ENCODE data around the gene CAPN11. TPM values are rescaled to one million over a fixed set of nuclear protein-coding genes. Genes with fewer than 3 reads are reported as not detected.

Gene CAPN11
- total RNA-seq, 4 donors from 2014 or later = 0.22 to 1.7 TPM; not detected in 2

DNA sequence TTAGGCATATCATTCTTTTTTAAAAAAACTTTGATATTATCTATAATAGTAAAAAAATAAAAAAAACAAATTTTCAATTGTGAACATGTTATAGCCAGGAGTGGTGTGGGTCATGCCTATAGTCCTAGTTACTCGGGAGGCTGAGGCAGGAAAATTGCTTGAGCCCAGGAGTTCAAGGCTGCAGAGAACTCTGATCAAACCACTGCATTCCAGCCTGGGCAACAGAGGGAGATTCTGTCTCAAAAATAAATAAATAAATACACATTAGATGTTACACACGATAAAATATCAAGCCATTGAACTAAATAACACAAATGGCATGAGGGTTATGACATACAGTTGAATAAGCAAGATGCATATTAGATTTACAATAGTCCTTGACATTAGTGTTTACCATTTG is 30.2 kb downstream of the CAPN11 start:
- Histone ChIP-seq H3K27me3 (no peaks in the 10 kb centered on the region), H3K27ac (no peak overlapping the region), H3K9me3 (no peaks in the 10 kb centered on the region), H3K36me3 (no peaks in the 10 kb centered on the region), H3K4me1 (no peaks in the 10 kb centered on the region), H3K4me3 (replicated peaks in 1 of 3) (no peak overlapping the region)
- no peak for TF ChIP-seq POLR2A (IDR thresholded peaks at IDR 0.05)
- TF ChIP-seq, protein P1, sequence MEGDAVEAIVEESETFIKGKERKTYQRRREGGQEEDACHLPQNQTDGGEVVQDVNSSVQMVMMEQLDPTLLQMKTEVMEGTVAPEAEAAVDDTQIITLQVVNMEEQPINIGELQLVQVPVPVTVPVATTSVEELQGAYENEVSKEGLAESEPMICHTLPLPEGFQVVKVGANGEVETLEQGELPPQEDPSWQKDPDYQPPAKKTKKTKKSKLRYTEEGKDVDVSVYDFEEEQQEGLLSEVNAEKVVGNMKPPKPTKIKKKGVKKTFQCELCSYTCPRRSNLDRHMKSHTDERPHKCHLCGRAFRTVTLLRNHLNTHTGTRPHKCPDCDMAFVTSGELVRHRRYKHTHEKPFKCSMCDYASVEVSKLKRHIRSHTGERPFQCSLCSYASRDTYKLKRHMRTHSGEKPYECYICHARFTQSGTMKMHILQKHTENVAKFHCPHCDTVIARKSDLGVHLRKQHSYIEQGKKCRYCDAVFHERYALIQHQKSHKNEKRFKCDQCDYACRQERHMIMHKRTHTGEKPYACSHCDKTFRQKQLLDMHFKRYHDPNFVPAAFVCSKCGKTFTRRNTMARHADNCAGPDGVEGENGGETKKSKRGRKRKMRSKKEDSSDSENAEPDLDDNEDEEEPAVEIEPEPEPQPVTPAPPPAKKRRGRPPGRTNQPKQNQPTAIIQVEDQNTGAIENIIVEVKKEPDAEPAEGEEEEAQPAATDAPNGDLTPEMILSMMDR (IDR thresholded peaks at IDR 0.05) = no peak
- DNase-seq = no peak
- WGBS, 2 donors = 84 to 87% methylated on average over 2 of the region's 2 CpGs
- intact Hi-C loops (cut with DNase I) = no loop called here

DNA sequence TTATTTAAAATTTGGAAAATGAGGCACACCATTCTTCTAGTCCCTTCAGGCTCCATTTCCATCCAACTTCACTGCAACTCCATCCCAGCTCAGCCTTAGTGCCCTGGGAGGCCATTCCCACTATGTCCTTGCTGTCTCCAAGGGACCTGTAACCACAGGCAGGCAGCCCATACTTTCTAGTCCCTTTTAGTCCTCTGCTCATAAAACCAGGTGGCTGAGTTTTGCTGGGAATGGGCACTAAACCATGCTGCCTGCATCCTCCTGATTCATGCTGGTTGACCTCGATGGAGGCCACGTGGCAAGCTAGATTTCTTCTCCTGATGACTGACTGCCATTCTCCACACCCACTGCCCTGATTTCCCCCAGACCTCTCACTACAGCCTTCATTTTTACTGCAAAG is 30.6 kb downstream of the CAPN11 start:
- WGBS, 2 donors = 78 to 81% methylated on average over 2 of the region's 2 CpGs
- intact Hi-C loops (cut with DNase I) = no loop called here
- Histone ChIP-seq H3K36me3 (no peaks in the 10 kb centered on the region), H3K4me3 (replicated peaks in 1 of 3) (no peak overlapping the region), H3K9me3 (no peaks in the 10 kb centered on the region), H3K4me1 (no peaks in the 10 kb centered on the region), H3K27ac (no peak overlapping the region), H3K27me3 (no peaks in the 10 kb centered on the region)
- DNase-seq = no peak
- TF ChIP-seq, protein P1 (IDR thresholded peaks at IDR 0.05) = no peak
- no peak for TF ChIP-seq POLR2A (IDR thresholded peaks at IDR 0.05)

DNA sequence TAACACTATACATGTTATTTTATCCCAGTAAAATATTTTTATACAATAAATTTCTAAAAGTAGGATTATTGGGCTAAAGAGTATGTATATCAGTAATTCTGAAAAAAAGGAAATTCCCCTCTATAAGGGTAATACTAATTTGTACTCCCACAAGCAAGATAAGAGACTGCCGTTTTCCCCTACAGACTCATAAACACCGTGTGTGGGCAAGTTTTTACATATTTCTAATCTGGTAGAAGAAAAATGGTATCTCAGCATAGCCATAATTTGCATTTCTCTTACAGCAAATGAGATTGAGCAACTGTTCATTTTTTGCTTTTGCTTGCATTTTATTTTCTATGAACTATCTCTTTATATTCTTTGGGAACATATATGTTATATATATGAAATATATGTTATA is 32.1 kb downstream of the CAPN11 start:
- WGBS, 2 donors = 60 to 75% methylated on average over 2 of the region's 2 CpGs
- Histone ChIP-seq H3K4me3 (replicated peaks in 1 of 3) (no peak overlapping the region), H3K27ac (no peak overlapping the region), H3K9me3 (no peaks in the 10 kb centered on the region), H3K4me1 (no peaks in the 10 kb centered on the region), H3K36me3 (no peaks in the 10 kb centered on the region), H3K27me3 (no peaks in the 10 kb centered on the region)
- TF ChIP-seq POLR2A (IDR thresholded peaks at IDR 0.05) = no peak
- TF ChIP-seq, protein P1 (IDR thresholded peaks at IDR 0.05) = no peak
- no peak for DNase-seq
- intact Hi-C loops (cut with DNase I) = no loop called here

DNA sequence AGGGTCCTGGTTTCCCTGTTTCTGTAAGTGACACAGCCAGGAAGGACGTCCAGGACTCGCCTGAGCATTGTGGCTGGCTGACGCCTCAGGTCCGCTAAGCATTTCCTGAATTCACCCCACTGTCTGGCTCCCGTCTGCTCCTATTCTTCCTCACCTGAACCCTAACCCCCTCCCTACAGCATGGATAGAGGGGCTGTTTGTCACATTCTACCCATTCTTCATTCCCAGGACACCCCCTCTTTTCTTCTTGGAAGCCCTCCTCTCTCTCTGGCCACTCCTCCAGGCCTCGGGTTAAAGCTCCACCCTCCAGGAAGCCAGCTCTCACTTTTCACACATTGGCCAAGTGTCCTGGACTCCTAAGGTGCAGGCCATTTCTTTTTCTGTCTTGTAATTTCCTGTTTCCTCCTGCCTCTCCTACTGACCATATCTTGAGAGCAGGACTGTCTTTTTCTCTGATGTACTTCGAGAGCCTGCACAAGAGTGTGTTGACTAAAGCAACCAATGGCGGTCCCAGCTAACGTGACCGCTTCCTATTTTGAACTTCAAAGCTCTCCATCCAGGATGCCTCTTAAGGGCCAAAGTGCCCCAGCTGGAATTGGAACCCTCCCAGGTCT is 33.9 kb downstream of the CAPN11 start:
- H3K36me3 ChIP-seq = no peaks in the 10 kb centered on the region
- no peaks in the 10 kb centered on the region for H3K9me3 ChIP-seq
- TF ChIP-seq POLR2A (IDR thresholded peaks at IDR 0.05) = no peak
- TF ChIP-seq, protein P1 (IDR thresholded peaks at IDR 0.05) = no peak
- no peak overlapping the region for H3K4me3 ChIP-seq (replicated peaks in 1 of 3)
- peak overlapping the region in 1 of 3 donors; percentile 30 for H3K27ac ChIP-seq
- WGBS, 2 donors = 45 to 47% methylated on average over 10 of the region's 10 CpGs
- H3K4me1 ChIP-seq = no peaks in the 10 kb centered on the region
- no peaks in the 10 kb centered on the region for H3K27me3 ChIP-seq
- intact Hi-C loops (cut with DNase I) = no loop called here
- peak in 1 of 2 donors; percentile 28 for DNase-seq

DNA sequence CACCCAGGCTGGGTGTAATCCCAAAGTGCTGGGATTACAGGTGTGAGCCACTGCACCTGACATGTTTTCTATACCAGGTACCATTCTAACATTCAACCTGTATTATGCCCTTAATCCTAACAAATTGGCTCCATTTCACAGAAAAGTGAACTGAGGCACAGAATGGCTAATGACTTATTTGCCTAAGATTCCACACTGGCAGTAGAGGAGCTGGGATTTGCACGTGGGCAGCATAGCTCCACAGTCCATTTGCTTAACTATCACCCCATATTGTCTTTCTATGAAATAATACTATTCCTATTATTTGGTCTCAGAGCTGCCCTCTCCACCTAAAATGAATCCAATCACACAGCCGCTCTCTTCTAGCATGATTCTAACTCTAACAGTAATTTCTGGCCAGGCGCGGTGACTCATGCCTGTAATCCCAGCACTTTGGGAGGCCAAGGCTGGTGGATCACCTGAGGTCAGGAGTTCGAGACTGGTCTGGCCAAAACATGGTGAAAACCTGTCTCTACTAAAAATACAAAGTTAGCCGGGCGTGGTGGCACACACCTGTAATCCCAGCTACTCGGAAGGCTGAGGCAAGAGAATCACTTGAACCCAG is 34.8 kb downstream of the CAPN11 start:
- TF ChIP-seq POLR2A (IDR thresholded peaks at IDR 0.05) = no peak
- TF ChIP-seq, protein P1 (IDR thresholded peaks at IDR 0.05) = no peak
- H3K27me3 ChIP-seq = no peaks in the 10 kb centered on the region
- no peak for DNase-seq
- intact Hi-C loops (cut with DNase I) = no loop called here
- no peaks in the 10 kb centered on the region for H3K9me3 ChIP-seq
- H3K4me1 ChIP-seq = no peaks in the 10 kb centered on the region
- no peaks in the 10 kb centered on the region for H3K36me3 ChIP-seq
- H3K27ac ChIP-seq = no peak overlapping the region
- no peak overlapping the region for H3K4me3 ChIP-seq (replicated peaks in 1 of 3)
- WGBS, 2 donors = 88 to 92% methylated on average over 8 of the region's 8 CpGs

All from thyroid gland (tissue), 4 donors.